Breast epithelium (tissue), 4 donors: ENCODE measurements around the gene HOXC11. TPM values are rescaled to one million over a fixed set of nuclear protein-coding genes. Genes with fewer than 3 reads are reported as not detected.

Experiments used
- DNase-seq, 2 donors: peaks; one replicate each; pipeline ENCODE4 v3.0.0-alpha.2; 2019; ENCODE audit warnings: low spot score in 2 of 2
- H3K27ac ChIP-seq, 2 donors: fragments of 200-600 bp; sonication (generic) in 1 of 2; one replicate each; pipeline ENCODE4 v1.5.1; 2016 to 2019; ENCODE audit warnings: mild to moderate bottlenecking in 1 of 2
- H3K27me3 ChIP-seq, 2 donors: fragments of 200-600 bp; sonication (generic) in 1 of 2; one replicate each; pipeline versions ENCODE4 v1.5.1 to v1.6.0; 2017 to 2019; ENCODE audit warnings: control low read depth in 1 of 2, mild to moderate bottlenecking in 1 of 2
- H3K36me3 ChIP-seq: fragments of 200-600 bp; one replicate; pipeline ENCODE4 v1.5.1; 2019
- H3K4me1 ChIP-seq, 2 donors: fragments of 200-600 bp; sonication (generic); one replicate each; pipeline ENCODE4 v1.5.1; 2016 to 2019; ENCODE audit warnings: control low read depth in 1 of 2
- H3K4me3 ChIP-seq, 3 donors: fragments of 200-600 bp; sonication (generic); 1 replicate in 2 of 3; 2 replicates in 1 of 3; pipeline ENCODE4 v1.5.1; 2016 to 2019; ENCODE audit warnings: mild to moderate bottlenecking in 3 of 3, moderate library complexity in 2 of 3
- H3K9me3 ChIP-seq, 2 donors: fragments of 200-600 bp; sonication (generic) in 1 of 2; one replicate each; pipeline ENCODE4 v1.5.1; 2016 to 2019; ENCODE audit warnings: control low read depth in 1 of 2
- CTCF ChIP-seq, 3 donors: fragments of 450-650 bp; IDR thresholded peaks; one replicate each; pipeline ENCODE4 v1.5.1; 2016 to 2017; ENCODE audit warnings: antibody characterized with exemption in 3 of 3, mild to moderate bottlenecking in 3 of 3, moderate library complexity in 3 of 3
- POLR2A ChIP-seq: fragments of 450-650 bp; IDR thresholded peaks from one replicate; pipeline ENCODE4 v1.6.1; 2016; ENCODE audit warnings: antibody characterized with exemption, mild to moderate bottlenecking, moderate library complexity
- POLR2AphosphoS5 ChIP-seq, 3 donors: sonication (generic); formaldehyde crosslinking; IDR thresholded peaks; one replicate each; pipeline ENCODE4 v1.6.1; 2017; ENCODE audit warnings: antibody characterized with exemption in 3 of 3
- intact Hi-C: fragments of 100-400 bp; cut with DNase I; formaldehyde crosslinking; loops from one replicate; pipeline ENCODE4 v1.15.1; 2023; ENCODE audit warnings: low total_unique reads
- total RNA-seq, 3 donors: library from RNA; depleted of rRNA; stranded (reverse); fragments of >200 nt; gene quantifications; one replicate each; pipeline ENCODE4 v1.1.0, GENCODE V29; 2016

The HOXC11 gene
- total RNA-seq, 3 donors from 2014 or later, result 0.29 TPM; not detected in 2

- intact Hi-C loops, result no loop called here
- TF ChIP-seq POLR2AphosphoS5 (IDR thresholded peaks at IDR 0.05) (no peak), CTCF (IDR thresholded peaks at IDR 0.05) (no peak), POLR2A (no peak)
- Histone ChIP-seq H3K27ac (no peak overlapping the region), H3K36me3 (no peaks in the 10 kb centered on the region), H3K4me1 (no peaks in the 10 kb centered on the region), H3K27me3 (peaks cover 26 to 99% of the 10 kb centered on the region in 2 donors), H3K4me3 (peak overlapping the region in 2 of 3 donors; percentile 13 to 42), H3K9me3 (no peaks in the 10 kb centered on the region)
- DNase-seq, result no peak
These were observed 17.7 kb upstream of the HOXC11 start for GRCh38 chr12:53955036-53955775.

- DNase-seq, result no peak
- H3K36me3 ChIP-seq, result no peaks in the 10 kb centered on the region
- no peak overlapping the region for H3K4me3 ChIP-seq
- H3K27me3 ChIP-seq, result peaks cover 26 to 99% of the 10 kb centered on the region in 2 donors
- no peaks in the 10 kb centered on the region for H3K4me1 ChIP-seq
- TF ChIP-seq POLR2AphosphoS5 (IDR thresholded peaks at IDR 0.05) (no peak), CTCF (IDR thresholded peaks at IDR 0.05) (no peak), POLR2A (no peak)
- no peak overlapping the region for H3K27ac ChIP-seq
- intact Hi-C loops, result no loop called here
- no peaks in the 10 kb centered on the region for H3K9me3 ChIP-seq
These were observed 17.1 kb upstream of the HOXC11 start for GRCh38 chr12:53955776-53956250.

GRCh38 chr12:53956251-53956887 is 16.6 kb upstream of the HOXC11 start:
- intact Hi-C loops, result no loop called here
- Histone ChIP-seq H3K4me1 (no peaks in the 10 kb centered on the region), H3K9me3 (no peaks in the 10 kb centered on the region), H3K27me3 (peaks cover 31 to 99% of the 10 kb centered on the region in 2 donors), H3K27ac (no peak overlapping the region), H3K4me3 (no peak overlapping the region), H3K36me3 (no peaks in the 10 kb centered on the region)
- no peak for TF ChIP-seq POLR2AphosphoS5 (IDR thresholded peaks at IDR 0.05)
- TF ChIP-seq CTCF (IDR thresholded peaks at IDR 0.05), result no peak
- TF ChIP-seq POLR2A, result no peak
- no peak for DNase-seq

GRCh38 chr12:53956914-53957536 is 15.9 kb upstream of the HOXC11 start:
- no peaks in the 10 kb centered on the region for H3K9me3 ChIP-seq
- no peak for DNase-seq
- TF ChIP-seq POLR2A, result no peak
- no peak for TF ChIP-seq POLR2AphosphoS5 (IDR thresholded peaks at IDR 0.05)
- no peak for TF ChIP-seq CTCF (IDR thresholded peaks at IDR 0.05)
- H3K27me3 ChIP-seq, result peaks cover 31 to 99% of the 10 kb centered on the region in 2 donors
- no peak overlapping the region for H3K4me3 ChIP-seq
- H3K4me1 ChIP-seq, result no peaks in the 10 kb centered on the region
- H3K27ac ChIP-seq, result no peak overlapping the region
- intact Hi-C loops, result no loop called here
- no peaks in the 10 kb centered on the region for H3K36me3 ChIP-seq

- Histone ChIP-seq H3K4me1 (no peaks in the 10 kb centered on the region), H3K9me3 (no peaks in the 10 kb centered on the region), H3K4me3 (no peak overlapping the region), H3K27ac (no peak overlapping the region), H3K27me3 (peaks cover 31 to 99% of the 10 kb centered on the region in 2 donors), H3K36me3 (no peaks in the 10 kb centered on the region)
- no peak for DNase-seq
- TF ChIP-seq CTCF (IDR thresholded peaks at IDR 0.05) (no peak), POLR2AphosphoS5 (IDR thresholded peaks at IDR 0.05) (no peak), POLR2A (no peak)
- intact Hi-C loops, result no loop called here
These were observed 14.8 kb upstream of the HOXC11 start for GRCh38 chr12:53958128-53958527.
